Measurements from ENCODE around the gene DRAXIN.

DRAXIN gene

GRCh38 chr1:11746795-11747487 is 55.4 kb downstream of the DRAXIN start:
- no peak for DNase-seq
- TF ChIP-seq CTCF (IDR thresholded peaks at IDR 0.05) = no peak
- Histone ChIP-seq H3K27ac (no peak overlapping the region), H3K9me3 (no peaks in the 10 kb centered on the region), H3K4me3 (no peak overlapping the region), H3K27me3 (no peaks in the 10 kb centered on the region), H3K36me3 (peaks cover 16 to 61% (median 59%) of the 10 kb centered on the region in 3 donors), H3K4me1 (no peaks in the 10 kb centered on the region)
- intact Hi-C loops (cut with DNase I; ENCODE audit: low total_unique reads) = no loop called here

GRCh38 chr1:11748294-11749202 is 57.0 kb downstream of the DRAXIN start:
- no peak for DNase-seq
- intact Hi-C loops (cut with DNase I; ENCODE audit: low total_unique reads) = no loop called here
- Histone ChIP-seq H3K9me3 (no peaks in the 10 kb centered on the region), H3K27me3 (peaks cover 0 to 5% of the 10 kb centered on the region in 2 donors), H3K27ac (no peak overlapping the region), H3K4me1 (no peaks in the 10 kb centered on the region), H3K4me3 (no peak overlapping the region), H3K36me3 (peaks cover 16 to 61% (median 59%) of the 10 kb centered on the region in 3 donors)
- TF ChIP-seq CTCF (IDR thresholded peaks at IDR 0.05) = no peak

- Histone ChIP-seq H3K36me3 (peaks cover 16 to 61% (median 59%) of the 10 kb centered on the region in 3 donors), H3K27ac (no peak overlapping the region), H3K4me1 (no peaks in the 10 kb centered on the region), H3K27me3 (peaks cover 0 to 6% of the 10 kb centered on the region in 2 donors), H3K9me3 (no peaks in the 10 kb centered on the region), H3K4me3 (no peak overlapping the region)
- TF ChIP-seq CTCF (IDR thresholded peaks at IDR 0.05) = no peak
- intact Hi-C loops (cut with DNase I; ENCODE audit: low total_unique reads) = no loop called here
- DNase-seq = no peak
Measured at GRCh38 chr1:11749203-11749689, 57.7 kb downstream of the DRAXIN start.

- no peak for DNase-seq
- intact Hi-C loops (cut with DNase I; ENCODE audit: low total_unique reads) = no loop called here
- Histone ChIP-seq H3K9me3 (no peaks in the 10 kb centered on the region), H3K27me3 (peaks cover 0 to 10% of the 10 kb centered on the region in 2 donors), H3K36me3 (peaks cover 16 to 61% (median 59%) of the 10 kb centered on the region in 3 donors), H3K27ac (no peak overlapping the region), H3K4me1 (no peaks in the 10 kb centered on the region), H3K4me3 (no peak overlapping the region)
- no peak for TF ChIP-seq CTCF (IDR thresholded peaks at IDR 0.05)
Measured at GRCh38 chr1:11749996-11750395, 58.5 kb downstream of the DRAXIN start.

GRCh38 chr1:11751087-11751486 is 59.6 kb downstream of the DRAXIN start:
- H3K27ac ChIP-seq = no peak overlapping the region

More at GRCh38 chr1:11751087-11751486, 59.6 kb downstream of the DRAXIN start:
- no peak for TF ChIP-seq CTCF (IDR thresholded peaks at IDR 0.05)
- Histone ChIP-seq H3K36me3 (peaks cover 16 to 57% (median 51%) of the 10 kb centered on the region in 3 donors), H3K4me3 (no peak overlapping the region), H3K4me1 (no peaks in the 10 kb centered on the region), H3K9me3 (no peaks in the 10 kb centered on the region), H3K27me3 (peaks cover 0 to 16% of the 10 kb centered on the region in 2 donors)
- DNase-seq = no peak
- intact Hi-C loops (cut with DNase I; ENCODE audit: low total_unique reads) = no loop called here
